ENCODE measurements around the gene ETV4. TPM values are rescaled to one million over a fixed set of nuclear protein-coding genes. Genes with fewer than 3 reads are reported as not detected.

ETV4 gene
- total and polyA plus RNA-seq, 2 of the 13 experiments (the other 11 are each of a cell fraction or from before 2014, with no cell fraction given), result 128 to 330 TPM

GRCh38 chr17:43545383-43545632, 832 bp downstream of the ETV4 start (continued):
- TF ChIP-seq, protein P1, sequence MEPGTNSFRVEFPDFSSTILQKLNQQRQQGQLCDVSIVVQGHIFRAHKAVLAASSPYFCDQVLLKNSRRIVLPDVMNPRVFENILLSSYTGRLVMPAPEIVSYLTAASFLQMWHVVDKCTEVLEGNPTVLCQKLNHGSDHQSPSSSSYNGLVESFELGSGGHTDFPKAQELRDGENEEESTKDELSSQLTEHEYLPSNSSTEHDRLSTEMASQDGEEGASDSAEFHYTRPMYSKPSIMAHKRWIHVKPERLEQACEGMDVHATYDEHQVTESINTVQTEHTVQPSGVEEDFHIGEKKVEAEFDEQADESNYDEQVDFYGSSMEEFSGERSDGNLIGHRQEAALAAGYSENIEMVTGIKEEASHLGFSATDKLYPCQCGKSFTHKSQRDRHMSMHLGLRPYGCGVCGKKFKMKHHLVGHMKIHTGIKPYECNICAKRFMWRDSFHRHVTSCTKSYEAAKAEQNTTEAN (CRISPR knock-in tag; conservative IDR thresholded peaks at IDR 0.05), result no peak
- TF ChIP-seq GATAD2A (CRISPR knock-in tag; IDR thresholded peaks at IDR 0.05) (no peak; the same call in 1 of the 2 replicates), ZNF674 (CRISPR knock-in tag; IDR thresholded peaks at IDR 0.05; ENCODE audit: low read depth) (no peak), ZNF10 (CRISPR knock-in tag; IDR thresholded peaks at IDR 0.05; ENCODE audit: borderline replicate concordance, low read depth) (no peak), TP53 (CRISPR knock-in tag; conservative IDR thresholded peaks at IDR 0.05) (no peak; the same call in 1 of the 2 replicates), PREB (CRISPR knock-in tag; IDR thresholded peaks at IDR 0.05) (no peak), HNRNPK (IDR thresholded peaks at IDR 0.05; ENCODE audit: low read depth, low read length, poor library complexity, severe bottlenecking) (peak; percentile 97), ZNF607 (CRISPR knock-in tag; IDR thresholded peaks at IDR 0.05; ENCODE audit: borderline replicate concordance) (no peak), HOXA7 (CRISPR knock-in tag; IDR thresholded peaks at IDR 0.05) (no peak), NRL (CRISPR knock-in tag; IDR thresholded peaks at IDR 0.05; ENCODE audit: borderline replicate concordance) (no peak), NCOA2 (CRISPR knock-in tag; IDR thresholded peaks at IDR 0.05) (no peak; the same call in 1 of the 2 replicates), ZNF850 (CRISPR knock-in tag; conservative IDR thresholded peaks at IDR 0.05) (no peak), ARID5B (CRISPR knock-in tag; IDR thresholded peaks at IDR 0.05) (peak; percentile 85), SALL1 (CRISPR knock-in tag; IDR thresholded peaks at IDR 0.05) (no peak), PBX3 (CRISPR knock-in tag; IDR thresholded peaks at IDR 0.05; ENCODE audit: borderline replicate concordance) (no peak)
- TF ChIP-seq, protein P2, sequence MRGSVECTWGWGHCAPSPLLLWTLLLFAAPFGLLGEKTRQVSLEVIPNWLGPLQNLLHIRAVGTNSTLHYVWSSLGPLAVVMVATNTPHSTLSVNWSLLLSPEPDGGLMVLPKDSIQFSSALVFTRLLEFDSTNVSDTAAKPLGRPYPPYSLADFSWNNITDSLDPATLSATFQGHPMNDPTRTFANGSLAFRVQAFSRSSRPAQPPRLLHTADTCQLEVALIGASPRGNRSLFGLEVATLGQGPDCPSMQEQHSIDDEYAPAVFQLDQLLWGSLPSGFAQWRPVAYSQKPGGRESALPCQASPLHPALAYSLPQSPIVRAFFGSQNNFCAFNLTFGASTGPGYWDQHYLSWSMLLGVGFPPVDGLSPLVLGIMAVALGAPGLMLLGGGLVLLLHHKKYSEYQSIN (CRISPR knock-in tag; IDR thresholded peaks at IDR 0.05; ENCODE audit: borderline replicate concordance), result 0 out of 2 replicates have a peak, but pooled peaks have one; percentile 56
- TF ChIP-seq, protein P3, sequence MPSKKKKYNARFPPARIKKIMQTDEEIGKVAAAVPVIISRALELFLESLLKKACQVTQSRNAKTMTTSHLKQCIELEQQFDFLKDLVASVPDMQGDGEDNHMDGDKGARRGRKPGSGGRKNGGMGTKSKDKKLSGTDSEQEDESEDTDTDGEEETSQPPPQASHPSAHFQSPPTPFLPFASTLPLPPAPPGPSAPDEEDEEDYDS (CRISPR knock-in tag; IDR thresholded peaks at IDR 0.05), result peak; percentile 54; the same call in 1 of the 2 replicates
